H9 (cell line): ENCODE results near the gene TBC1D1. TPM values are rescaled to one million over a fixed set of nuclear protein-coding genes. Genes with fewer than 3 reads are reported as not detected.

Experiments
- DNase-seq: peaks from one replicate; pipeline ENCODE4 v3.0.0-alpha.2; 2017
- H2AFZ ChIP-seq: one replicate; pipeline ENCODE4 v1.6.1; 2013; ENCODE audit warnings: mild to moderate bottlenecking, low read length, control low read depth, moderate library complexity
- H2AK5ac ChIP-seq: 2 replicates; pipeline ENCODE4 v1.6.1; 2013; ENCODE audit warnings: low read length, control low read depth, mixed read lengths; ENCODE audit not compliant: insufficient read length
- H2BK120ac ChIP-seq: one replicate; pipeline ENCODE4 v1.6.1; 2013; ENCODE audit warnings: low read depth, mild to moderate bottlenecking, low read length, control low read depth, inconsistent platforms; ENCODE audit not compliant: poor library complexity, severe bottlenecking
- H2BK12ac ChIP-seq: 2 replicates; pipeline ENCODE4 v1.6.1; 2013; ENCODE audit warnings: low read length, control low read depth, mixed read lengths, low read depth; ENCODE audit not compliant: insufficient read length
- H2BK15ac ChIP-seq: 2 replicates; pipeline ENCODE4 v1.6.1; 2013; ENCODE audit warnings: low read depth, low read length, control low read depth
- H2BK20ac ChIP-seq: one replicate; pipeline ENCODE4 v1.6.1; 2013; ENCODE audit warnings: low read depth, mild to moderate bottlenecking, low read length, control low read depth, inconsistent platforms; ENCODE audit not compliant: poor library complexity, severe bottlenecking
- H2BK5ac ChIP-seq: 2 replicates; pipeline ENCODE4 v1.6.1; 2013; ENCODE audit warnings: low read length, control low read depth, mixed read lengths; ENCODE audit not compliant: insufficient read length
- H3K14ac ChIP-seq: 2 replicates; pipeline ENCODE4 v1.6.1; 2013; ENCODE audit warnings: low read length, control low read depth; ENCODE audit not compliant: insufficient read depth
- H3K18ac ChIP-seq: 2 replicates; pipeline ENCODE4 v1.6.1; 2013; ENCODE audit warnings: low read depth, mild to moderate bottlenecking, mixed read lengths, low read length, control low read depth; ENCODE audit not compliant: insufficient read length
- H3K23ac ChIP-seq: 2 replicates; pipeline ENCODE4 v1.6.1; 2013; ENCODE audit warnings: low read length, control low read depth, mixed read lengths, low read depth; ENCODE audit not compliant: insufficient read length
- H3K23me2 ChIP-seq: 2 replicates; pipeline ENCODE4 v1.6.1; 2013; ENCODE audit warnings: low read depth, mild to moderate bottlenecking, mixed read lengths, low read length, control low read depth; ENCODE audit not compliant: insufficient read length, poor library complexity, severe bottlenecking
- H3K27ac ChIP-seq: 2 replicates; pipeline ENCODE4 v1.5.1; 2013; ENCODE audit warnings: low read length, control low read depth, mixed read lengths, low read depth; ENCODE audit not compliant: insufficient read length
- H3K27me3 ChIP-seq: 2 replicates; pipeline ENCODE4 v1.6.1; 2013; ENCODE audit warnings: low read length, control low read depth, inconsistent platforms; ENCODE audit not compliant: insufficient read depth
- H3K4ac ChIP-seq: 2 replicates; pipeline ENCODE4 v1.6.1; 2013; ENCODE audit warnings: low read depth, mild to moderate bottlenecking, control low read depth, inconsistent platforms, low read length, moderate library complexity
- H3K4me1 ChIP-seq: 2 replicates; pipeline ENCODE4 v1.6.1; 2013; ENCODE audit warnings: low read length, control low read depth, inconsistent platforms; ENCODE audit not compliant: insufficient read depth
- H3K4me2 ChIP-seq: 2 replicates; pipeline ENCODE4 v1.6.1; 2013; ENCODE audit warnings: low read length, control low read depth, mixed read lengths; ENCODE audit not compliant: insufficient read length, insufficient read depth
- H3K56ac ChIP-seq: 2 replicates; pipeline ENCODE4 v1.6.1; 2013; ENCODE audit warnings: low read depth, mild to moderate bottlenecking, mixed read lengths, low read length, control low read depth; ENCODE audit not compliant: insufficient read length
- H3K79me1 ChIP-seq: 2 replicates; pipeline ENCODE4 v1.6.1; 2013; ENCODE audit warnings: low read depth, mild to moderate bottlenecking, moderate library complexity, low read length, control low read depth, inconsistent platforms; ENCODE audit not compliant: insufficient read depth, poor library complexity, severe bottlenecking
- H3K79me2 ChIP-seq: 2 replicates; pipeline ENCODE4 v1.6.1; 2013; ENCODE audit warnings: low read length, control low read depth, inconsistent platforms; ENCODE audit not compliant: insufficient read depth
- H3K9ac ChIP-seq: 2 replicates; pipeline ENCODE4 v1.6.1; 2013; ENCODE audit warnings: low read length, control low read depth, mixed read lengths; ENCODE audit not compliant: insufficient read length; ENCODE audit errors: extremely low read depth
- H3K9me3 ChIP-seq: one replicate; pipeline ENCODE4 v1.6.1; 2013; ENCODE audit warnings: low read depth, low read length, inconsistent platforms; ENCODE audit not compliant: control insufficient read depth
- H3T11ph ChIP-seq: one replicate; pipeline ENCODE4 v1.6.1; 2013; ENCODE audit warnings: mild to moderate bottlenecking, low read length, control low read depth, inconsistent platforms
- H4K20me1 ChIP-seq: one replicate; pipeline ENCODE4 v1.6.1; 2013; ENCODE audit not compliant: control insufficient read depth, insufficient read length, insufficient read depth
- H4K5ac ChIP-seq: 2 replicates; pipeline ENCODE4 v1.6.1; 2013; ENCODE audit warnings: low read depth, mild to moderate bottlenecking, mixed read lengths, low read length, control low read depth; ENCODE audit not compliant: insufficient read length
- H4K8ac ChIP-seq: replicated peaks from 2 replicates; pipeline ENCODE4 v1.6.1; 2013; ENCODE audit warnings: low read length, control low read depth, mixed read lengths, low read depth; ENCODE audit not compliant: insufficient read length
- H4K91ac ChIP-seq: 2 replicates; pipeline ENCODE4 v1.6.1; 2013; ENCODE audit warnings: low read depth, mild to moderate bottlenecking, moderate library complexity, mixed read lengths, low read length, control low read depth; ENCODE audit not compliant: insufficient read length
- H3K27ac Mint-ChIP-seq, 3 experiments: 2 replicates in 2 of 3; 3 replicates in 1 of 3; pipeline ENCODE4 v1.8.0; 2020 to 2021; ENCODE audit warnings: mixed read lengths in 3 of 3, mild to moderate bottlenecking in 1 of 3, moderate library complexity in 1 of 3
- H3K27me3 Mint-ChIP-seq: 2 replicates; pipeline ENCODE4 v1.8.0; 2021; ENCODE audit warnings: low read depth, mild to moderate bottlenecking, moderate library complexity, mixed read lengths
- H3K36me3 Mint-ChIP-seq, 3 experiments: 2 replicates in 2 of 3; 3 replicates in 1 of 3; pipeline ENCODE4 v1.8.0; 2020 to 2021; ENCODE audit warnings: low read depth in 3 of 3, mixed read lengths in 3 of 3; ENCODE audit not compliant: insufficient read depth in 1 of 3
- H3K4me1 Mint-ChIP-seq, 2 experiments: 2 replicates each; pipeline ENCODE4 v1.8.0; 2020; ENCODE audit warnings: mixed read lengths in 2 of 2
- H3K4me3 Mint-ChIP-seq, 2 experiments: 2 replicates in 1 of 2; 3 replicates in 1 of 2; pipeline ENCODE4 v1.8.0; 2020 to 2021; ENCODE audit warnings: mild to moderate bottlenecking in 2 of 2, mixed read lengths in 2 of 2, moderate library complexity in 1 of 2
- H3K9me3 Mint-ChIP-seq, 2 experiments: 2 replicates in 1 of 2; 3 replicates in 1 of 2; pipeline ENCODE4 v1.8.0; 2020; ENCODE audit warnings: mild to moderate bottlenecking in 2 of 2, mixed read lengths in 2 of 2, moderate library complexity in 1 of 2
- WGBS: extraction: QIAGEN DNeasy Blood & Tissue Kit; methylation state at CpG from one replicate; pipeline ENCODE4 v1.1.7; 2013; ENCODE audit warnings: missing lambda C conversion rate, low lambda C conversion rate, mixed read lengths; ENCODE audit not compliant: insufficient read length; ENCODE audit errors: extremely low coverage; 5-methylcytosine and 5-hydroxymethylcytosine counted together
- total RNA-seq: library from RNA; stranded (reverse); gene quantifications from 2 replicates; pipeline ENCODE4 v1.2.1, GENCODE V29; 2021
- TF ChIP-seq, protein P1 (sequence below): fragments of 200-600 bp; sonication (generic); conservative IDR thresholded peaks from 3 replicates; pipeline ENCODE4 v1.8.0; 2021; ENCODE audit warnings: antibody characterized with exemption, mild to moderate bottlenecking

TBC1D1 gene
- total RNA-seq, 1 experiment from 2014 or later = 109 TPM

- H3K4ac ChIP-seq = no peak overlapping the region
- H4K8ac ChIP-seq = no peak overlapping the region
- TF ChIP-seq, protein P1, sequence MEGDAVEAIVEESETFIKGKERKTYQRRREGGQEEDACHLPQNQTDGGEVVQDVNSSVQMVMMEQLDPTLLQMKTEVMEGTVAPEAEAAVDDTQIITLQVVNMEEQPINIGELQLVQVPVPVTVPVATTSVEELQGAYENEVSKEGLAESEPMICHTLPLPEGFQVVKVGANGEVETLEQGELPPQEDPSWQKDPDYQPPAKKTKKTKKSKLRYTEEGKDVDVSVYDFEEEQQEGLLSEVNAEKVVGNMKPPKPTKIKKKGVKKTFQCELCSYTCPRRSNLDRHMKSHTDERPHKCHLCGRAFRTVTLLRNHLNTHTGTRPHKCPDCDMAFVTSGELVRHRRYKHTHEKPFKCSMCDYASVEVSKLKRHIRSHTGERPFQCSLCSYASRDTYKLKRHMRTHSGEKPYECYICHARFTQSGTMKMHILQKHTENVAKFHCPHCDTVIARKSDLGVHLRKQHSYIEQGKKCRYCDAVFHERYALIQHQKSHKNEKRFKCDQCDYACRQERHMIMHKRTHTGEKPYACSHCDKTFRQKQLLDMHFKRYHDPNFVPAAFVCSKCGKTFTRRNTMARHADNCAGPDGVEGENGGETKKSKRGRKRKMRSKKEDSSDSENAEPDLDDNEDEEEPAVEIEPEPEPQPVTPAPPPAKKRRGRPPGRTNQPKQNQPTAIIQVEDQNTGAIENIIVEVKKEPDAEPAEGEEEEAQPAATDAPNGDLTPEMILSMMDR = no peak
- no peaks in the 10 kb centered on the region for H4K20me1 ChIP-seq
- H3K4me1 ChIP-seq = no peaks in the 10 kb centered on the region; the same call in 1 of the 2 replicates
- Mint-ChIP-seq H3K27ac (no peak overlapping the region; a peak in 2 of 7 replicates), H3K4me3 (no peak overlapping the region), H3K27me3 (no peaks in the 10 kb centered on the region; the same call in none of the 2 replicates), H3K4me1 (peaks cover 13 to 15% of the 10 kb centered on the region in 2 experiments), H3K36me3 (no peaks in the 10 kb centered on the region), H3K9me3 (no peaks in the 10 kb centered on the region)
- no peaks in the 10 kb centered on the region for H3K79me2 ChIP-seq
- H3T11ph ChIP-seq = no peak overlapping the region
- no peak overlapping the region for H4K5ac ChIP-seq
- H3K14ac ChIP-seq = no peak overlapping the region
- H3K27me3 ChIP-seq = no peaks in the 10 kb centered on the region
- no peak for DNase-seq
- no peak overlapping the region for H3K56ac ChIP-seq
- no peaks in the 10 kb centered on the region for H3K9me3 ChIP-seq
- no peak overlapping the region for H3K27ac ChIP-seq
- no peak overlapping the region for H2AFZ ChIP-seq
- H3K79me1 ChIP-seq = no peaks in the 10 kb centered on the region
- H2BK12ac ChIP-seq = no peak overlapping the region
- H2BK20ac ChIP-seq = no peak overlapping the region
- no peak overlapping the region for H2AK5ac ChIP-seq
- H4K91ac ChIP-seq = no peak overlapping the region
- no peaks in the 10 kb centered on the region for H3K23me2 ChIP-seq
- WGBS = no CpG with 5 or more reads among the region's 5 CpGs
- H3K9ac ChIP-seq = no peak overlapping the region
- no peak overlapping the region for H3K23ac ChIP-seq
- no peak overlapping the region for H2BK120ac ChIP-seq
- H3K4me2 ChIP-seq = no peak overlapping the region
- H2BK15ac ChIP-seq = no peak overlapping the region
- H2BK5ac ChIP-seq = no peak overlapping the region
- no peak overlapping the region for H3K18ac ChIP-seq
Measured at GRCh38 chr4:38154252-38154651, 263.4 kb downstream of the TBC1D1 start.
